LNCAP (cell line): ENCODE results near the gene YLPM1.

Experiments
- TF ChIP-seq, protein P1 (sequence below): fragments of 450-650 bp; IDR thresholded peaks from 2 replicates; pipeline ENCODE4 v1.5.1; 2017; ENCODE audit warnings: mild to moderate bottlenecking

The YLPM1 gene

DNA sequence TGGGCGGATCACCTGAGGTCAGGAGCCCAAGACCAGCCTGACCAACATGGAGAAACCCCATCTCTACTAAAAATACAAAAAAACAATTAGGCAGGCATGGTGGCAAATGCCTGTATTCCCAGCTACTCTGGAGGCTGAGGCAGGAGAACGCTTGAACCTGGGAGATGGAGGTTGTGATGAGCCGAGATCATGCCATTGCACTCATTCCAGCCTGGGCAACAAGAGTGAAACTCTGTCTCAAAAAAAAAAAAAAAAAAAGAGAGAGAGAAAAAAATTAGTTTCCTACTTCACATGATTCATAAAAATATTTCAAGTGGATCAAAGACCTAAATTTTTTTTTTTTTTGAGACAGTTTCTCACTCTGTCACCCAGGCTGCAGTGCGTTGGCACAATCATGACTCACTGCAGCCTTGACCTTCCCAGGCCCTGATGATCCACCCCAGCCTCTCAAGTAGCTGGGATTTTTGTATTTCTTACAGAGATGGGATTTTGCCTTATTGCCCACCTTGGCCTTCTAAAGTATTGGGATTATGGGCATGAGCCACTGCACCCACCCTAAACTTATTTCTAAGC lies 25.3 kb upstream of the YLPM1 start:
- TF ChIP-seq, protein P1, sequence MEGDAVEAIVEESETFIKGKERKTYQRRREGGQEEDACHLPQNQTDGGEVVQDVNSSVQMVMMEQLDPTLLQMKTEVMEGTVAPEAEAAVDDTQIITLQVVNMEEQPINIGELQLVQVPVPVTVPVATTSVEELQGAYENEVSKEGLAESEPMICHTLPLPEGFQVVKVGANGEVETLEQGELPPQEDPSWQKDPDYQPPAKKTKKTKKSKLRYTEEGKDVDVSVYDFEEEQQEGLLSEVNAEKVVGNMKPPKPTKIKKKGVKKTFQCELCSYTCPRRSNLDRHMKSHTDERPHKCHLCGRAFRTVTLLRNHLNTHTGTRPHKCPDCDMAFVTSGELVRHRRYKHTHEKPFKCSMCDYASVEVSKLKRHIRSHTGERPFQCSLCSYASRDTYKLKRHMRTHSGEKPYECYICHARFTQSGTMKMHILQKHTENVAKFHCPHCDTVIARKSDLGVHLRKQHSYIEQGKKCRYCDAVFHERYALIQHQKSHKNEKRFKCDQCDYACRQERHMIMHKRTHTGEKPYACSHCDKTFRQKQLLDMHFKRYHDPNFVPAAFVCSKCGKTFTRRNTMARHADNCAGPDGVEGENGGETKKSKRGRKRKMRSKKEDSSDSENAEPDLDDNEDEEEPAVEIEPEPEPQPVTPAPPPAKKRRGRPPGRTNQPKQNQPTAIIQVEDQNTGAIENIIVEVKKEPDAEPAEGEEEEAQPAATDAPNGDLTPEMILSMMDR = no peak

DNA sequence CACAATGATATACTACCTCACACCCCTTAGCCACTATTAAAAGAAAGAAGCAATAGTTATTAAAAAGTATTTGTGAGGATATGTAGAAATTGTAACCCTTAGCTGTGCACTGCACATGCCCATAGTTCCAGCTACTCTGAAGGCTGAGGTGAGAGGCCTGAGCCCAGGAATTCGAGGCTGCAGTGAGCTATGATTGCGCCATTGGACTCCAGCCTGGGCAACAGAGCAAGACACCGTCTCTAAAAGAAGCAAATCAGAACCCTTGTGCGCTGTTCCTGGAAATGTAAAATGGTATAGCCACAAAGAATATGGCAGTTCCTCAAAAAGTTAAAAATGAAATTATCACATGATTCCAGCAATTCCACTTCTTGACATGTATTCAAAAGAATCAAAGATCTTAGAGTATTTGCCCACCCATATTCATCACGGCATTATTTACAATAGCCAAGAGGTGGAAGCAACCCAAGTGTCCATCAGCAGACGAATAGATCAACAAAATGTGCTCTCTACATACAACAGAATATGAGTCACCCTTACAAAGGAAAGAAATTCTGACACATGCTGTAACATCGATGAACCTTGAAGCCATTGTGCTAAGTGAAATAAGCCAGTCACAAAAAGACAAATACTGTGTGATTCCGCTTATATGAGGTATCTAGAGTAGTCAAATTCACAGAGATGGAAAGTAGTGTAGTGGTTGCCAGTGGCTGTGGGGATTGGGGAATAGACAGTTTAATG lies 23.7 kb upstream of the YLPM1 start:
- TF ChIP-seq, protein P1 = no peak

DNA sequence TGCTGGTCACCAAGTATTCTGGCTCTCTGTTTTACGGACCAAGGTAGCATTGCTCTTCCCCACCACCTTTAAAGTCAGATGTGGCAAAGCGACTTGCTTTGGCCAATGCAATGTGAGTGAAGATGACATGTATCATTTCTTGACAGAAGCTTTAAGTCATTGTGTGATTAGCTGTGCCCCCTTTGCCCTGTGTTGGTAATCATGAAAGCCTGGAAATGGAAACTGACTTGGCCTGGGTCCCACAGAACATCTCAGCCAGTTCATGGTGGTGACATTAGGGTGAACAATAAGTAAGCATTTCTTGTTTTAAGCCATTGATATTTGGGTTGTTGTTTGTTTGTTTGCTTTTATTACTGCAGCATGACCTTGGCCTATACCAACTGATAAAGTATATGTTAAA lies 15.9 kb upstream of the YLPM1 start:
- TF ChIP-seq, protein P1 = no peak

DNA sequence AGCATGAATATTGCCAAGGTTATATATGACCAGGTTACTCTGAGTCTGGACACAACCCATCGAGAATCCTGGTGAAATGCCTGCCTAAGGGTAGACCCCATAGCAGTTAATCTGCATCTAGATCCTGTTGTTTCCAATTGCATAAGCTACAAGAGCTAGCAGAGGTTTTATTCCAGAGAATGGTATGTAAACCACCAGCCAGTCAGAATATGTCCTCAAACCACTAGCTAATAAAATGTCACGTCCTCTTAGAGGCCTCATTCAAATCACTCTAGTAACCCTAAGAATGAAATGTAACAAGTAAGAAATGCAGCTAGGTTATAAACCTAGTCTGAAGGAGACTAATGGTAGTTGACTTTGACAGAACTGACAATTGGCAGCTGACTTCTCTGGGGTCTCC lies 9.0 kb upstream of the YLPM1 start:
- TF ChIP-seq, protein P1 = no peak

DNA sequence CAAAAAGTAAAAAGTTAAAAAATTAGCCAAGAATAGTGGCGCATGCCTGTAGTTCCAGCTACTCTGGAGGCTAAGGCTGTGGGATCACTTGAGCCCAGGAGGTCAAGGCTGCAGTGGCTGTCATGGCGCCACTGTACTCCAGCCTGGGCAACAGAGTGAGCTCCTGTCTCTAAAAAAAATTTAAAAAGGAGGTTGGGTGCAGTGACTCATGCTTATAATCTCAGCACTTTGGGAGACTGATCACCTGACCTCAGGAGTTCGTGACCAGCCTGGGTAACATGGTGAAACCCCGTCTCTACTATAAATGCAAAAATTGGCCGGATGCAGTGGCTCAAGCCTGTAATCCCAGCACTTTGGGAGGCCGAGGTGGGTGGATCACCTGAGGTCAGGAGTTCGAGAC lies 8.2 kb upstream of the YLPM1 start:
- TF ChIP-seq, protein P1 = no peak

DNA sequence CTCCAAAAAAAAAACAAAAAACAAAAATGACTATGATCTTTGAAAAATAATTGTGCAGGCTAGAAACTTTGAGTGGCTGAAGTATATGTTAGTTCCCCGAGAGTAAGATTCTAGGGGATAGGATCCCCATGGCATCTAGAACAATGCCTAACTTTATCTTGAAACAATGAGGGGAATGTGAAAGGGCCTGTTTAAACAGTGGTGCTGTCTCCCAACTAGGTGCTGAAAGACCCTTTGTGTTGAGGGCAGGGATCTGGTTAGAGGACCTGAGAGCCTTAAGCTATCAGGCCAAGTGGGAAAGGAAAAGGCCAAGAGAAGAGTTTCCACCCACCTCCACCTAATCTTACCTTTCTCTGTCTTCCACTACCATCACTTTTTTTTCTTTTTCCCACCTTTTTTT lies 6.8 kb upstream of the YLPM1 start:
- TF ChIP-seq, protein P1 = no peak

DNA sequence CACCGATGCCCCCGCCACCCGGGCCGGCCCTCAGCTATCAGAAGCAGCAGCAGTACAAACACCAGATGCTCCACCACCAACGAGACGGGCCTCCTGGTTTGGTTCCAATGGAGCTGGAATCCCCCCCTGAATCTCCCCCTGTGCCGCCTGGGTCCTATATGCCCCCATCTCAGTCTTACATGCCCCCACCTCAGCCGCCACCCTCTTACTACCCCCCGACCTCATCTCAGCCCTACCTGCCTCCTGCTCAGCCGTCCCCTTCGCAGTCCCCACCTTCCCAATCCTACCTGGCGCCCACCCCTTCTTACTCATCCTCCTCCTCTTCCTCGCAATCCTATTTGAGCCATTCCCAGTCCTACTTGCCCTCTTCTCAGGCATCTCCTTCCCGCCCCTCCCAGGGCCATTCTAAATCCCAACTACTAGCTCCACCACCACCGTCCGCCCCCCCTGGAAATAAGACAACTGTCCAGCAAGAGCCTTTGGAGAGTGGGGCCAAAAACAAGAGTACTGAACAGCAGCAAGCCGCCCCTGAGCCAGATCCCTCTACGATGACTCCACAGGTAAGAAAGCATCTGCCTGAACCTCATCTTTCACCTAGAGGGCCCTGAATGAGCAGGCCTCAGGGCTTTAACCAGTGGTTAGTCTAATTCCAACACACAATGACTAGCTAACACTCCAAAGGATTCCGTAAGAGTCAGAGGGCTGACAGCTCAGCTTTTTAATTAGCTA lies 851 bp downstream of the YLPM1 start:
- TF ChIP-seq, protein P1 = no peak
